ENCODE results near the gene GALNT4.

The GALNT4 gene

DNA sequence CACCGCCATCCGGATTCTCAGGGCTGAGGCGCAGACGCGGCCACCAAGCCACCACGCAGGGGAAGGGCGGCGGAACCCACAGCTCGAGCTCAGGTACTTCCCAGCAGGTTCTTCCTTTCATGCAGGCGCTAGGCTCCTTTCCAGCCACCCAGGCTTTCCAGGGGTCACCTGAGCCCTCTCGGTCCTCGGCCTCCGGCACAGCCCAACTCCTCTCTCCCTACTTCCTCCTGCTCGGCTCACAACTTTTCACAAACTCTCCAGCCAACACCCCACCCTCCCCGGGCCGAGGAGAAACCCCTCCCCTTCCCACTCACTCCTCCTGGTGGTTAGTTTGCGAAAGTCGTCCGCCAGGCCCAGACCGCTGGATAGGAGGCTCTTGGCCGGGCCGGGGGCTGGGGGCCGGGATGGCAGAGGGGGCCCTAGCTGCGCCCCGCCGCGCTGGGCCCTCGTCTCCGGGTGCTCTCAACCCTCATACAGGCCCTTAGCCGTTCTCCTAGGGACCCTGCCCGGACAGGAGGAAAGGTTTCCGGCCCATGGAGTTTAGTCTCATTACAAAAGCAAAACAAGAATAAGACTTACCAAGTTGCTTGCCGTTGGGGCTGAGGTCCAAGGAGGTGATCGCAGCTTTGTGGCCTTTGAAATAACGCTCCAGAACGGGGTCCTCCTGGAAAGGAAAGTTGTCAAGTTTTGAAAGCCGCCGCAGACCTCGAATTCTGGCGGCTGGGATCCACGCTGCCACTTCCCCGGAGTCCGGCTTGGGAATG lies at the start of gene GALNT4:
Gene GALNT4, minus strand, starts transcription at position 256 of the 764 bp plus-strand sequence. Its CDS starts 247 bp downstream, at position 9.
- in situ Hi-C loops (cut with MboI; ENCODE audit: low pct_unique_long_range_greater_than_20kb, low sequenced_read_pairs) = no loop called here
- peak; percentile 91 for DNase-seq

DNA sequence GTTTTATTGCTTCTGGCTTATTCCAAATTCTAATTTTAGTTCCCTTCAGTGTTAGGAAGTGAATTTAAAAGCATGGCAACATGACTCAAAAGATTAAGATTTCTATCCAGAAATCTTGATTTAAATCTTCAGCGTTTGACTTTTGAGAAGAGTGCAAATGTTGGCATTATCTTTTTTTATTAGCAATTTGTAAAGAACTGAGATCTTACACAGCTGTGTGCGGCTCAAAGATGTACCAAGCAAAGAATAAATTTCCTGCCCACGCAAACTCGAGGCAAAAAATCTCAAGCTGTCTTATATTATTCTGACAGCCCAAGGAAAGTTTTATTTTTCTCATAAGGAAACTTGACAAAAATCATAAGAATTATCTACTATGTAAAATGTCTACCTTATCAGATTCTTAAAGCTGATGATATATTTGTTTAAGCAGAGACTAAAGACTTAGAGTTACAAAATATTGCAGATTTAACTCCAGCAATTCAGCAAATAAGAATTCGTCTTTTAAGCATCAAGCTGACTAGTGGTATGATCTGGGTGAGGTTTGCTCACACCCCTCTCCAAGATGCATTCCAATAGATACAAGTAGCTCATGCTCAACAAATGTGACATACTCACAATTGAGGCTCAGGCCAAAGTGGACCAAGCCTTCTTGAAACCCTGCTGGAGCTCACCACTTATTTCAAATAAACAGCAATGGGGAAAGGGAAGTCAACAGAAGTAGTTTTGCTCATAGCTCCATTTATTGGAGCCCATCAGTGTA lies 48.6 kb upstream of the GALNT4 start:
- in situ Hi-C loops (cut with MboI; ENCODE audit: low pct_unique_long_range_greater_than_20kb, low sequenced_read_pairs) = no loop called here
- DNase-seq = no peak

DNA sequence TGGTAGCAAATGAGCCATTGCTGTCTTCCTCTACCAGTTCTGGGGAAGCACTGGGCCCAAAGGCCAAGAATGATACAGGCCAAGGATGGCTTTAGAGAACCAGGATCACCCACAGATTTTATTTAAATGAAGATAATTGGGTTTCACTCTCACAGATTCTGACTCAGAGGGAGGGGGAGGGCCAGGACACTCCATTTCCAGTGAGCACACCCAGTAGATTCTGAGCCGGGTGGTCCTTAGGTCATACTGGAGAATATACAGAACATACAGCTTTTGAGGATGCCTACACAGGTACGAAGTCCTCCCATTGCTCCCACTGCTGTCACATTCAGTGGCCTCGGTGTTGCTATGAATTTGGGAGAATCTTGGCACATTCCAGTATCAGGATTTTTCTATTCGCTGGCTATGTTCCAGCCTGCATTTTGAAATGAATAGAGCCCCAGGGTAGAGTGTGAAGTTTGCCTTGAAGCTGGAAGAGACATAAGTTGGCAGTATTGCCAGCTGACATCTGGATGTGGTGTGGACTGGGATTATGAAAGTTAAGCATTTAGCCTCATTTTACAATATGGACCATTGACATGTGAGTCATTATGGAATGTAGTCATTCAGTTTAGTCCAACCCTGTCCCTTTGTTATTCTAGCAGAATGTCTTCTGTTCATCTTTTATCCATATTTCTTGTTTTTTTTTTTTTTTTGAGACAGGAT lies 47.0 kb upstream of the GALNT4 start:
- DNase-seq = no peak
- in situ Hi-C loops (cut with MboI; ENCODE audit: low pct_unique_long_range_greater_than_20kb, low sequenced_read_pairs) = no loop called here

DNA sequence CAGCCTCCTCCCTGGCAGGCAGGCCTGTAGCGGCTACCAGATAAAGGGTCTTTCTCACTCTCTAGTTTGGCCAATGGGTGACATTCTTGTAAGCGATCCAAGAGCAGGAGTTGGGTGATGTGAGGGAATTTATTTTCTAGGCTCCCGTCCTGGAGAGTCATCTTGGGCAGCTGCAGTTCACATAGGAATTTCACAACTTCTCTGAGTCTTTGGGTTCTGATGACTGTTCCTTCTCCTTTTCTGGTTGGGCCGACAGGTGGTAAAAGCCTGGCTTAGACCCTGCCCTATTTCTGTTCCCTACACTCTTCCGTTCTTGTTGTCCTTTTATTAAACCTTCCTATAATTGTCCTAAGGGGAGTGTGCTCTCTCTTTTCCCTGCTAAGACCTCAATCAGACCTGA lies 43.9 kb upstream of the GALNT4 start:
- DNase-seq = no peak
- in situ Hi-C loops (cut with MboI; ENCODE audit: low pct_unique_long_range_greater_than_20kb, low sequenced_read_pairs) = no loop called here

DNA sequence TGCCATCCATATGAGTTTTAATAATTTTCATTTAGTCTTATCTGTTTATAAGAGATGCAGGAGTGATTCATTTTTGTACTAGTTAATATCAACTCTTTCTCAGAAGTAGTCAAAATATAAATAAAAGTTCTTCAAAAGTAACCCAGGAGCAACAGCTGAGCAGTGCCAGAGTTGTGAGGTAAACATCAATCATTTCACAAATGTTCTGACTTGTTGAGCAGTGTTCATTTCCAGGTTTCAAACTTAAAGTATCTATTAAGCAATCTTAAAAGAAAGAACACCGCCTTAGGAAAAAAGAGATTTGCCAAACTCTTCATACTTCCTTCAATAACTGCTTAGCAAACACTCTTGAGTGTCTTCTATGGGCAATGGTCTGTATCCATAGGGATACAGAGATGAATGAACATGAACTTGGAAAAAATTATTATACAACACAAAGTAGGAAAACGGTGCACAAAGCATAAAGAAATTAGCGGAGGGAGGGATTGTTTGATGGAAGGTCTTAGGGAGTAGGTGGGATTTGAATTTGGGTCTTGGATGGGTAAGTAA lies 43.2 kb upstream of the GALNT4 start:
- in situ Hi-C loops (cut with MboI; ENCODE audit: low pct_unique_long_range_greater_than_20kb, low sequenced_read_pairs) = no loop called here

DNA sequence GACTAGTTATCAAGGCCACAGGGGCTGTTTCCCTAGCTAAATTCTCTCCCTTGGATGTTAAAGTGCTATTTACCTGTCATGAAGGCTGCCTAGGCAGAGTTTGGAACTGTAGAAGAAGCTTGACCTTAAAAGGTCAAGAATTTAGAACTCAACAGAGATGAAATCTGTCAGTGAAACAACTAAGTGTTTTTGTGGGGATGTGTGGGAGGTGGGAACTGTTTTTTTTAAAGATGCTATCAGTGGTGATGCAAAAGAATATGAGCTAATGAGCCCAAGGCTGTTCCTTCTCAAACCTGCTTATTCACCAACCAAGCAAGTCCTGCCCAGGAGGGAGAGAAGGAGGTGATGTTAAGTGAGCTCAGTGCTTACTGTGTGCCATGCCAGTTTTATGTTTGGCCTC lies 42.0 kb upstream of the GALNT4 start:
- no peak for DNase-seq
- in situ Hi-C loops (cut with MboI; ENCODE audit: low pct_unique_long_range_greater_than_20kb, low sequenced_read_pairs) = no loop called here

More for the DNA sequence above, 43.2 kb upstream of the GALNT4 start:
- DNase-seq = no peak

DNA sequence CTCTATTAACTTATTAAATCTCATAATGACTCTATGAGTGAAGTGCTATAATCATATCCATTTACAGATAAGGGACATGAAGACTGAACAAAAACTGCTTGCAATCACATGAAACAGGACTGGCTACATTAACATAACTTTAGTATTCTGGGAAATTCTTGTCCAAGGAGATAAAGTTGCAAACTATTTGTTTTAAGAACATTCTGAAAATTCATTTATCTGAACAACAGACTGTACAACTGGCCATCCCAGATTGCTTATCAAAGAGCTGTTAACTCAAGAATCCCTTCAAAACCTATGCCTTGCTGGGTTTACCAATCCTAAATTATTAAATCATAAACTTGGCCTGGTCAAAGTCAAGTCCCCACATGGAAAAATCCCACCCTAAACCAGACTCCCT lies 40.4 kb upstream of the GALNT4 start:
- no peak for DNase-seq
- in situ Hi-C loops (cut with MboI; ENCODE audit: low pct_unique_long_range_greater_than_20kb, low sequenced_read_pairs) = no loop called here

DNA sequence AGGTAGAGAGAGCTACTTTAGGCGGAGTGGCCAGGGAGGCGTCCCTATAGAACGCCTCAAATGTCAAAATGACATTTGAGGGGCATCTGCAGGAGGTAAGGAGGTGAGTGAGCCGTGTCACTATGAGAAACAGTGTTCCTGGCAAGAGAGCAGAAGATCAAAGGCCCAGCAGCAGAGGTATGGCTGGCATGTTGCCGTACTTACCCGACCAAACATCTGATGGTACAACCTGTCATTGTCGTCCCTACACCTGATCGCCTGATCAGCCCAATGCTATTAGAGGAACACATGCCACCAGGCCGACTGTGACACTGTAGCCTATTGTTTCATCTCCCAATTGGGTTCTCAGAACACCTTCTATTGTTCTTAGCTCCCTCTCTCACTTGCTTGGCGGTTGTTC lies 35.2 kb upstream of the GALNT4 start:
- no peak for DNase-seq
- in situ Hi-C loops (cut with MboI; ENCODE audit: low pct_unique_long_range_greater_than_20kb, low sequenced_read_pairs) = no loop called here

DNA sequence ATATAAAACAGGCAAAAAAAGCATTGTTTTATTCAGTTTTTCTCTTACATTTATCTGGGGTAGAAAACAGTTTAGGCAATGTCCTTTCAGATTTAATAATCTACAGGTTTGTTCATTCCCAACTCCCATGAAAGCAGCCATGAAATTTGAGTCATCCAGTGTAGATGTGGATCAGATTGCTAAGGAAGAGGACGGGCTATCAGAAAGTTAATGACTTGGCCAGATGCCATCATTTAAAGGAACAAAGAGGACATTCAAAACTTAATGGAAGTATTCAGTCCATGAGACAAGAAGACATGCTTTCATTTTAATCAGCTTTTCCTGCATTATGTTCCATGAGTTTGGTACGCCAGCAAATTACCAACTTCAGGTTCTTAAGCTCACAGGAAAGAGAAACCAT lies 32.4 kb upstream of the GALNT4 start:
- DNase-seq = no peak
- in situ Hi-C loops (cut with MboI; ENCODE audit: low pct_unique_long_range_greater_than_20kb, low sequenced_read_pairs) = no loop called here

DNA sequence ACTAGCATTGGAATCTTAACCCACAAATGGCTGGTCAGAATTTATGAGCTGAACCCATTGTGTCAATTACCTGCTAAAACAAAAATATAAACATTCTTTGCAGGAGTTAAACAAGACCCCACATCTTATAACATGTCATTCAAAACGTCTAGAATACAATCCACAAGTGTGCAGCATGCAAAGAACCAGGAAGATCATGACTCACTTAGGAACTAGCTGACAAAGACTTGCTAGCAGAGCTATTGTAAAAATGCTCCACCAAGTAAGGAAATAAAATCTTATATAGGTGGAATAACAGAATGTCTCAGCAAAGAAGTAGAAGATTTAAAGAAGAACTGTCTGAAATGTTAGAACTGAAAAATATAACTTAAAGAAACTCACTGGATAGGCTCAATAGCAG lies 27.8 kb upstream of the GALNT4 start:
- no peak for DNase-seq
- in situ Hi-C loops (cut with MboI; ENCODE audit: low pct_unique_long_range_greater_than_20kb, low sequenced_read_pairs) = no loop called here

DNA sequence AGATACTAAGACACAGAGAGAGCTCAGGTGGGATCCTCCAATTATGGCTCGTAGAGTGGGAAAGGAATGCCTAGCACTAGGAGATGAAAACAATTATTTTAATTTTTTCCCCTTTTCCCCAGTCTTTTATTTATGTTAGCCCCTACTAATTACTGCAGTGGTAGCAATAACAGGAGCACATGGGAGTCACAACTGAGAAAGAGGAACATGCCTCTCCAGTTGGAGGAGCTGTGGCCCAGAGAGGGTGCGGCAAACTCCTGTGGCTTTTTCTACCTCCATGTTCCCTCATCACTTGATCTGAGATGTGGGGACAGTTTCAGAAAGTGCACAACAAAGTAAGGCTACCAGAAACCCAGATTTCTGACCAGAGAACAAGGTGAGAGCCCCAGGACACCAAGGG lies 27.2 kb upstream of the GALNT4 start:
- in situ Hi-C loops (cut with MboI; ENCODE audit: low pct_unique_long_range_greater_than_20kb, low sequenced_read_pairs) = no loop called here

DNA sequence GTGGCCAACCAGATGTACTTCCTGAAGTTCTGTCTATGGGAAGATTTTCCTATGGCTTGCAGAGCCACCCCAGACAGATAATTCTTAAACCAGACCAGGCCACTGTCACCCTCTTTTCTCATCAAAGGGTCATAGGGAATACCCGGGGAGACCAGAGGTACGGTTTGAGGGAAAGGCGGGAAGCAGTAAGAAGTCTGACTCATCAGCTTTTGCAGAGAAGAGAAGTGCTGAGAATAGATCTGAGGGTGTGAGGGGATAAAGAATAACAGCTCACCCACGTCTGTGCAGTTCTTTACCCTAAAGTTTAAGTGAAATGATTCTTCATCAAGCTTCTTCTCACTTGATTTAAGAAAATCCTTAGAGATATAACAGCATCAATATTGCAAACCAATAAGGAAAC lies 22.5 kb upstream of the GALNT4 start:
- no peak for DNase-seq
- in situ Hi-C loops (cut with MboI; ENCODE audit: low pct_unique_long_range_greater_than_20kb, low sequenced_read_pairs) = no loop called here

More for the DNA sequence above, 27.2 kb upstream of the GALNT4 start:
- peak; percentile 30 for DNase-seq

DNA sequence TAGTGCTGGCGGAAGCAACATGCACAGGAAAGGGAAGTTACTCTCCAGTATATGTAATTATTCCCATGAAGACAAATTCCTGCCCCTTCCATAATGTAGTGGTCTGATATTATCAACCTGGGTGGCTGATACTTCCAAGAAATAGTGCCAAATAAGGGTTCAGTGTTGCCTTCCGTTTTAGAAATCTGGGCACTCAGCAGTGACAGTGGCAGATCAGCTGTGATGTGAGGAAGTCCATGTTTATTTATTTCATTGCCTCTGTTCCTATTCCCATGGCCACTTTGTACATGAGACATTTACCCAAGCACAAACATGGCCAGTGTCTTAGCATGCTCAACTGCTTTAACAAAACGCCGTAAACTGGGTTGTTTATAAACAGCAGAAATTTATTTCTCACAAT lies 21.6 kb upstream of the GALNT4 start:
- in situ Hi-C loops (cut with MboI; ENCODE audit: low pct_unique_long_range_greater_than_20kb, low sequenced_read_pairs) = no loop called here
- DNase-seq = peak; percentile 37

DNA sequence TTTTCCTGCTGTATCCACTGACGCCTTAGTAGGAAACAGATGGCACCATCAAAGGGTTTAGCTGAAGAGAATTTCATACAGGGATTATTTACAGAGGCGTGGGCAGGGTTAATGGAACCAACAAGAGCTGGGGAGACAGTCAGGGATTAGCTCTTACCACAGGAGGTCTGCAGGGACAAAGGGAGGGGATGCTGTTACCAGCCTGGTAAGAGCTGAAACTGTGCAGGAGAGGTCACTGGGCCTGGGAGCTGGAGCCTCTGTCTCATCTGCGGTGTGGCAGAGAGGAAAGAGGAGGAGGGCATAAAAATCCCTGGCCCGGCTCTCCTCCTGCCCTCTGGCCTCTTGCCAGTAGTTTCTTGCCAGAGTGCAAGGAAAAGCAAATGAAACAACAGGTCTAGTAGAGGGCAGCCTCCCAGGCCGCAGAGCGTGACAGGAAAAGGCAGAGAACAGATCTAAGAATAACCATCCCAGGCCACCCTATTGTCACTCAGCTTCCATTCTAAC lies 20.1 kb upstream of the GALNT4 start:
- DNase-seq = peak; percentile 77
- in situ Hi-C loops (cut with MboI; ENCODE audit: low pct_unique_long_range_greater_than_20kb, low sequenced_read_pairs) = no loop called here

DNA sequence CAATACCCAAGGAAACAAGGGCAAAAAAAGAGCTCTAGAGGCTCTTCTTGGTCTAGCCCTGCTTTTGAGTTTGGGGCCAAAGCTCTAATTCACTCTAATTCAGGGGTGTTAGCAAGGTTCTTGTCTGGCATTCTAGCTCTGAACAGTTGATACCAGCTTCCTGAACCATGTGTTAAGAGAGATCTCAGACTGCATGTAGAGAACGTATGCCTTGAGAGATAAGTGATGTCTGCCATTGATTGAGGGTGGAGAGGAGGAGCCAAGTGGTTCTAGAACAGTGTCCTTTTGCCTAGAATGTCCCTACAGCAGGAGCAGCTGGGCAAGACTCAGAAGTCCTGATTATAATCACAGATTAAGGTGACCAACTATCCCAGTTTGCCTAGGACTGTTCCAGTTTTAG lies 19.4 kb upstream of the GALNT4 start:
- in situ Hi-C loops (cut with MboI; ENCODE audit: low pct_unique_long_range_greater_than_20kb, low sequenced_read_pairs) = no loop called here
- DNase-seq = no peak

DNA sequence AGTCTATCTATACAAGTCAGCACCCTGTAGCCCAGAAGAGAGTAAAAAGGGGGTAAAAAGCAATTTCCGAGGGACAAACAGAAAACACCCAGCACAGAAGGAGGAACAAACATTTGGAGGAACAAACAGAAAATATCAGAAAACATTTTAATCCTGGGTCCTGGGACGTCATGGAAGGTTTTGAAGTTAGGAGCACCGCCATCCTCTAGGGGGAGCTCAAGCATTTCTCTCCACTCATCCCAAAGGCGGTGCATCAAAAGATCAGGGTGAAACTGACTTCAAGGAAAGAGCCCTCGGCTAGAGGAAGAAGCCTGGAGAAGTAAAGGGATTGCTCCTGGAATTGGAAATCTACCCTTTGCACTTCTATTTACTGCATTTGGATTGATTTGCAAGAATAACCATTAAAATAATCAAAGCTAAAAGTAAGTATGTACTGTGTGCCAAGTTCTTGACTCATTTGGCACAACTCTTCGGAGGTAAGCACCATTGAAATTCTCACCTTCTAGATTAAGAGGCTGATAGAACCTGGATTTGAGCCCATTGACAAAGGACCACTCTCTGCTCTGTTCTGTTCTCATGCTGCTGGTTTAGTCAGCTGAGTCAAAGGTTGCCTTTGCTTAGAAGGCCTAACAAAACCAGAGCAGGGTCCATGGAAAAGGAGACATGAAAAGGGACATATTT lies 18.5 kb upstream of the GALNT4 start:
- in situ Hi-C loops (cut with MboI; ENCODE audit: low pct_unique_long_range_greater_than_20kb, low sequenced_read_pairs) = no loop called here

DNA sequence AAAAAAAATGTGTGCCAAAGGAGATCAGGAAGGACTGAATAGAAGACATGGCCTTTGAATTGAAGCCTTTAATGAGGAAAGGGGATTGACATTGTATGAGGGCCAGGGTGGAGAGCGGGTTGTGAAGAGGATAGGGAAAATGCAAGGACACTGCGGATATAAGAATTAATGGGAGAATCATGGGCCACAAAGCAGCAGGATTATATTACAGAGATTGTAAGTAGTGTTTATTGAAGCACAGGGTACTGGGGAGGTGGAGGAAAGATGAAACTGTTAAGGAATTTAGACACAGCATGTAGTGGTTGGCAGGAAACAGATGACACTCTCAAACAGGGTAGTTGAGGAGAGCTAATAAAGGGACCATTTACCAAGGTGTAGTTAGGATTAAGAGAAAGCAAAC lies 17.6 kb upstream of the GALNT4 start:
- in situ Hi-C loops (cut with MboI; ENCODE audit: low pct_unique_long_range_greater_than_20kb, low sequenced_read_pairs) = no loop called here
- no peak for DNase-seq

More for the DNA sequence above, 18.5 kb upstream of the GALNT4 start:
- DNase-seq = peak; percentile 87

DNA sequence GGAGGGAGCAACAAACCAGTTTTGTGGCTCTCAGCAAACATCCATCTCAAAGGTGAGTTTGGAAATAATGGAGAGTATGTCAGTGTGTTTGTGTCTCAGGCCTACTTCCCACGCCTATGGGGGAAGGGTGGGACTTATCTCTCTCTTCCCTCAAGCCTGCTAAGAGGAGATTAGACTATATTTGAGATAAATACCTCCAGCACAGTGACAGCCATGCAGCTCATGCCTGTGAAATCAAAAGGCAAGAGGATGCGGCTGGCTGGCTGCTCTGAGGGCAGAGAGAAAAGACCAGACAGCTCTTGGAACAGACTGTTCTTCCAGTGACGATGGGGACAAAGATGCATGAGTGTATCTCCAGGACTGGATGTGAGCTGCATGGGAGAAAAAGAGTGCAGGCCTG lies 16.0 kb upstream of the GALNT4 start:
- DNase-seq = no peak
- in situ Hi-C loops (cut with MboI; ENCODE audit: low pct_unique_long_range_greater_than_20kb, low sequenced_read_pairs) = no loop called here
